Sigmoid colon (tissue), 3 donors: ENCODE results near the gene SUPT6H.

ENCODE experiments used
- POLR2A ChIP-seq, 2 donors: fragments of 450-650 bp; IDR thresholded peaks; one replicate each; pipeline ENCODE4 v1.6.1; 2016; ENCODE audit warnings: antibody characterized with exemption in 2 of 2, mild to moderate bottlenecking in 2 of 2, moderate library complexity in 2 of 2
- TF ChIP-seq, protein P1 (sequence below), 4 experiments: fragments of 450-650 bp in 3 of 4; fragments of 200-600 bp in 1 of 4; IDR thresholded peaks; one replicate each; pipeline ENCODE4 v1.5.1; 2016 to 2019; ENCODE audit warnings: antibody characterized with exemption in 4 of 4, mild to moderate bottlenecking in 3 of 4, moderate library complexity in 2 of 4

DNA sequence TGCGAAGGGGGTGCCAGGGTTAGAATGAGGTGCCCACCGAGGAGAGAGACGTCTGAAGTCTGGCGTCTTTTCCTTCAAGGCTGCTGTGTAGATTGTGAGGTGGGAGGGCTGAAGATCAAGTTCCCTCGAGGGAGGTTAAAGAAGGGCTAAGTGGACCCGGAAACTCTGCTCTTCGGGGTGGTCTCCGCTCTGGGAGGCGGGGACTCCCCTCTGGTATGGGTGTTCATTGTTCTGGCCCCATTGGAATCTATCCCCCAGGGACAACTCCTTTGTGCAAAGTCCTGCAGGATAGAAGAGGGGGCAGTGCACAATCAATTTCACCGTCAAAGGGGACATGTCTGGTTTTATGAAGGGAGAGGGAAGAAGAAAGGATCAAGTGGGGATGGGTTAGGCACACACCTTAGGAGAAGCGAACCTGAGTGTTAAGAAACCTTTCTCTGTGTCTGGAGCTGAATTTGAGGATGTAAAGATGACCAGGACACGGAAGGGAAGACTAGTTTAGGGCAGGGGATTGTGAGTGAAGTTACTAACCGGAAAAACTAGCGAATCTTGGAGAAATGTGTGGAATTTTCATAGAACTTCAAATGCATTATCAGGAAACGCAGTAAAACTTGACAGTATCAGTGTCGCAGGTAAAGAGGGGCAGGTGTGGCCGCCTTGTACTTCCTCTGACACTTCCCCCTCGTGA, 56.5 kb downstream of the SUPT6H start:
- no peak for TF ChIP-seq POLR2A (IDR thresholded peaks at IDR 0.05)
- TF ChIP-seq, protein P1, sequence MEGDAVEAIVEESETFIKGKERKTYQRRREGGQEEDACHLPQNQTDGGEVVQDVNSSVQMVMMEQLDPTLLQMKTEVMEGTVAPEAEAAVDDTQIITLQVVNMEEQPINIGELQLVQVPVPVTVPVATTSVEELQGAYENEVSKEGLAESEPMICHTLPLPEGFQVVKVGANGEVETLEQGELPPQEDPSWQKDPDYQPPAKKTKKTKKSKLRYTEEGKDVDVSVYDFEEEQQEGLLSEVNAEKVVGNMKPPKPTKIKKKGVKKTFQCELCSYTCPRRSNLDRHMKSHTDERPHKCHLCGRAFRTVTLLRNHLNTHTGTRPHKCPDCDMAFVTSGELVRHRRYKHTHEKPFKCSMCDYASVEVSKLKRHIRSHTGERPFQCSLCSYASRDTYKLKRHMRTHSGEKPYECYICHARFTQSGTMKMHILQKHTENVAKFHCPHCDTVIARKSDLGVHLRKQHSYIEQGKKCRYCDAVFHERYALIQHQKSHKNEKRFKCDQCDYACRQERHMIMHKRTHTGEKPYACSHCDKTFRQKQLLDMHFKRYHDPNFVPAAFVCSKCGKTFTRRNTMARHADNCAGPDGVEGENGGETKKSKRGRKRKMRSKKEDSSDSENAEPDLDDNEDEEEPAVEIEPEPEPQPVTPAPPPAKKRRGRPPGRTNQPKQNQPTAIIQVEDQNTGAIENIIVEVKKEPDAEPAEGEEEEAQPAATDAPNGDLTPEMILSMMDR (IDR thresholded peaks at IDR 0.05), result no peak
